GM10266 (cell line): ENCODE data around the gene LCE3C.

Source experiments
- DNase-seq: peaks from one replicate; pipeline ENCODE4 v3.0.0; 2012; ENCODE audit errors: extremely low spot score
- TF ChIP-seq, protein P1 (sequence below): IDR thresholded peaks from 2 replicates; pipeline ENCODE4 v1.5.1; 2012; ENCODE audit warnings: mild to moderate bottlenecking, low read depth; ENCODE audit not compliant: control insufficient read depth, insufficient read depth; ENCODE audit errors: missing control alignments

The LCE3C gene

DNA sequence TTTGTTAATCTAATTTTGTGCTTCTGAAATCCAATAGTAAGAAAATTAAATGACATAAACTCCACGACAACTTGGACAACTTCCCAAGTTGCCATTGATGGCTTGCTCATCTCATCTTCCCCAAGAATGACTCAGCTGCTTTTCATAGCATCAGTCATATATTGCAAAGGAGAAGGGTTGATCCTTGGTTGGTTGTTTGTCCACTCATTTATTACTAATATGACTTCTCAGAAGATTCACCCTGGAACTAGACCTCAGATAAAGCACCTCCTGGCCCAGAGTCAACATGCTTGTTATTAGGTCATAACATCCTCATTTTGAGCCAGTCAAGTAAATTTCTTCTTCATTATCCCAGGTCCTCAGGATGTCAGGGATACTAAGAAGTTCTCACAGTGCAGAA, 17.4 kb upstream of the LCE3C start:
- DNase-seq: no peak
- TF ChIP-seq, protein P1, sequence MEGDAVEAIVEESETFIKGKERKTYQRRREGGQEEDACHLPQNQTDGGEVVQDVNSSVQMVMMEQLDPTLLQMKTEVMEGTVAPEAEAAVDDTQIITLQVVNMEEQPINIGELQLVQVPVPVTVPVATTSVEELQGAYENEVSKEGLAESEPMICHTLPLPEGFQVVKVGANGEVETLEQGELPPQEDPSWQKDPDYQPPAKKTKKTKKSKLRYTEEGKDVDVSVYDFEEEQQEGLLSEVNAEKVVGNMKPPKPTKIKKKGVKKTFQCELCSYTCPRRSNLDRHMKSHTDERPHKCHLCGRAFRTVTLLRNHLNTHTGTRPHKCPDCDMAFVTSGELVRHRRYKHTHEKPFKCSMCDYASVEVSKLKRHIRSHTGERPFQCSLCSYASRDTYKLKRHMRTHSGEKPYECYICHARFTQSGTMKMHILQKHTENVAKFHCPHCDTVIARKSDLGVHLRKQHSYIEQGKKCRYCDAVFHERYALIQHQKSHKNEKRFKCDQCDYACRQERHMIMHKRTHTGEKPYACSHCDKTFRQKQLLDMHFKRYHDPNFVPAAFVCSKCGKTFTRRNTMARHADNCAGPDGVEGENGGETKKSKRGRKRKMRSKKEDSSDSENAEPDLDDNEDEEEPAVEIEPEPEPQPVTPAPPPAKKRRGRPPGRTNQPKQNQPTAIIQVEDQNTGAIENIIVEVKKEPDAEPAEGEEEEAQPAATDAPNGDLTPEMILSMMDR: no peak

DNA sequence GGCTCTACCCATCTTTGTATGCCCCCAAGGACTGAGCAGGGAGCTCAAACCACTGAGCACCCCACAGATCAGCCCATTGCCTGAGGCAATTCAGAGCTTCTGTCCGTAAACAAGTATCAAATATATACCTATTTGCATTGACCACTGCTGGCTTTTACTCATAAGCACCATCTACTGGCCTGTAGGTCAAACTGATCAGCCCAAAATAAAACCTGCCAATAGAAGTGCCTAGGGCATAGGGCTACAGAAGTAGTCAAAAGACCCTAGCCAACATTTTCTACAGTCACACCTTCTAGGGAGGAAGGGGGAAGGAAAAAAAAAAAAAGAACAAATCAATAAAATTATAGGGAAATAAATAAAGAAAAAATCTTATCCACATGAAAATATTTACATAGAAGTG, 14.4 kb upstream of the LCE3C start:
- no peak for DNase-seq
- TF ChIP-seq, protein P1: peak; percentile 17

DNA sequence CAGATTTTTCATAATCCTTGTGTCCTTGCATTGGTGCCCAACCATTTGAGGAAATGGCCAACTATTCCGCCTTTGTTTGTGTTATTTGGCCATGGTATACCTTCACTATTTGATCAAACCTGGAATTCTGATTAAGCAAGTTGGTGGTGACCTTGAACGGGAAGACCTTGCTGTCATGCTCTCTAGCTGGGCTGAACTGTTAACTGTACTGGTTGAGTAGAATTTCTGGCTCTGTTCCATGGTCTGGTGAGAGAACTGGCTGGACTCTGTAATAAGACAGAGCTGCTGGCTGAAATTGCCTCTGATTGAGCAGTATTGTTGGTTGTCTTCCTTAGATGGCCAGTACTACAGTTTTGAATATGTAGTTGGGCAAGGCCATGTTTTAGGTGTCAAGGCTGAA, 3.0 kb upstream of the LCE3C start:
- TF ChIP-seq, protein P1: no peak
- DNase-seq: no peak

DNA sequence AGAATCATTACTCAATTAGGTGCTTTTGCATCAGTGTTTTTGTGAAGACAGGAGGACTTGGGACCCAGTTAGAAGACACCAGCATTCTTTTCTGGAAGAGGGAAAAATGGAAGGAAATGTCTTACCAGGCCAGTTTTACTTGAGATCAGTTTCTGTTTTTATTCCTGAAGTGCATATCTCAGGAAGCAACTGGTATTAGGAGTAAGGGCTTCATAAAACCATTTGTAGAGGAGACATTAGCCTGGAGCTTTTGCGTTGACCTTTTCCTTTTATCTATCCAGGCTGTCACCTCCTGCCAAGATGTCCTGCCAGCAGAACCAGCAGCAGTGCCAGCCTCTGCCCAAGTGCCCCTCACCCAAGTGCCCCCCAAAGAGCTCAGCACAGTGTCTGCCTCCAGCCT, 13.5 kb downstream of the LCE3C start, which contains the start of gene LCE3B:
Gene LCE3B (plus strand): TSS at position 301 of the 400 bp plus-strand sequence. CDS start 0 bp downstream, at position 301.
- no peak for DNase-seq

DNA sequence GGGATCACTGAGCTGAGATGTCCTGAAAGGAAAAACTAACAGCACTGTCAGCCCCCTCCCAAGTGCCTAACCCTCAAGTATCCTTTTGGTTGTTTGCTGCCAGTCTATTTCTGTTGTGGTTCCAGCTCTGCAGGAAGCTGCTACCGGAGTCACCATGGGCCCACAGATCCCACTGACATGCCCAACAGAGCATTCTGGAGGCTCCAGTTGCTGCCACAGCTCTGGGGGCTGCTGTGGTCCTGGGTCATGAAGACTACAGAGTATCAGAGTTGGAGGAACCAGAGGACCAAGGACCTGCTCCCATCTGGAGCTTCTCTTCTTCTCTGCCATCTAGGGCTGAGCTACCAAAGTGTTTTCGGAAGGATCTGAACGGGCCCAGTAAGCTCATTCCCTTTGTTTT, 22.0 kb downstream of the LCE3C start:
- DNase-seq: no peak
- TF ChIP-seq, protein P1: no peak

More for the DNA sequence above, 13.5 kb downstream of the LCE3C start, which contains the start of gene LCE3B:
- TF ChIP-seq, protein P1: no peak

DNA sequence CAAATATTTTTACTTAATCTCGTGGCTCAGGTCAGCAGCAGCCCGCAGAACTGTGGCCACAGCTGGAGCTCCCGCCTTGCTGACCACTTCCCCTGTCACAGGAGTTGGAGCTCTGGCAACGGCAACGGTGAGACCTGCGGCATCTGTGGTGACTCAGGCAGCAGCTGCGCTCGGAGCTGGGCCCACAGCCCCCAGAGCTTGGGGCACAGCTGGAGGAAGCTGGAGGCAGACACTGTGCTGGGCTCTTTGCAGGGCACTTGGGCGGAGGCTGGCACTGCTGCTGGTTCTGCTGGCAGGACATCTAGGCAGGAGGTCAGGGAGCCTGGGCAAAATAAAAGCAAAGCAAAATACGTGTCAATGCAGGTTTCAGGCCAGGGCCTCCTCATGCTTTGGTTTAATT, 22.8 kb downstream of the LCE3C start, which contains the start of gene LCE3A:
Gene LCE3A (minus strand): TSS at position 301 of the 400 bp plus-strand sequence. CDS start 0 bp downstream, at position 301.
- TF ChIP-seq, protein P1: no peak
- DNase-seq: no peak

DNA sequence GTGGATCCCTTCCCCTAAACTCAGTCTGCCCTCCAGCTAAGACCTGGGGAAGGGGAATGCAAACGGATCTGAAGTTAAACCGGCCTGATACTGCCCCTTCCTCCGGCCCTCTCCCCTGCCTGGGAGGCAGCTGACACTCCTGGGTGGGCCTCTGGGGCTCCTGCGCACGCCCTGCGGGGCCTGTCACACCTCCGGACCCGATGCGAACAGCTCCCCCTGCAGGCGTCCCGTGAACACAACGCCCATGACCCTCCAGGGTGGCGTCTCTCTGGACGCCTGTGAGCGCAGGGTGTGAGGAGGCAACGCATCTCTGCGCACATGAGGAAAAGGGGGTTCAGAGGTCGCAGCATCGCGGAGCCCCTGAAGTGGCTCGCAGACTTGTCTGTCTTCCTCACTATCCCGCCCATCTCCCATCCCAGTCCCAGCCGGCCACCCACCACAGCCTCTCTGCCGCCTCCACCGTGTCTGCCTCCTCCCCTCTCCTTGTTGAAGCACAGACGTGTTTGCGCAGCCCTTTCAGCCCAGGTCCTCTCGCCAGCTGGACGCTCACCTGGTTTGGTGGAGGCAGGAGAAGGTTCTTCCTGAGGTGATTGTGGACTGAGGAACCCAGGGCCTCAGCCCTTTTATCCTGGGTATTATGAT, 23.3 kb downstream of the LCE3C start:
- TF ChIP-seq, protein P1: peak; percentile 33
- DNase-seq: peak; percentile 21
